ENCODE measurements around the gene SIRT3. TPM values are rescaled to one million over a fixed set of nuclear protein-coding genes. Genes with fewer than 3 reads are reported as not detected.
"Not testable (repeated sequence)": the region's sequence is repeated elsewhere in the genome, so short reads cannot be mapped to it uniquely, and the experiment has no call there.

Gene SIRT3
- total RNA-seq, 1 donor from 2014 or later, result 39.7 TPM

DNA sequence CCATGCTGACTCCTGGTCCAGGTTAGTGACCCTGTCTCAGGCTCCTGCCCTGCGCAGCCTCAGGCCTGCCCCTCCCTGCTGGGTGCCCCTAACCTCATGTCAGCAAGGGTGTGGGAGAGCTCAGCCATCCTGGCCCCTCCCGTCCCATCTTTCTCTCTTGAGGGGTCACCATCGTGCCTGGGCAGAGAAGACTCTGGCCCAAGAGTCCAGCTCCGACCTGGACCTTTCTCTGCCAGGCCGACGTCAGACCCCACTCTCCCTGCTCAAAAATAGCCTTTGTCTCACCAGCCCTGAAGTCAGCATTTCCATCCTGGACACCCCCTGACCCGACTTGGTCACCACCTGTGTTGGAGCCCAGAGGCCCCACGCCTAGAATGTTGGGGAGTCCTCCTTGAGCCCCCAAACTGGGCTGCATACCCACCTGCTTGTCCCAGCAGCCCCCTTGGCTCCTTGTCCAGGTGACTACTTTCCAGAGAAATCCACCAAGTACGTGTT, 38.4 kb downstream of the SIRT3 start:
- intact Hi-C loops (cut with DNase I), result no loop called here
- no peak for ATAC-seq
- DNase-seq (ENCODE audit: missing footprints), result no peak

DNA sequence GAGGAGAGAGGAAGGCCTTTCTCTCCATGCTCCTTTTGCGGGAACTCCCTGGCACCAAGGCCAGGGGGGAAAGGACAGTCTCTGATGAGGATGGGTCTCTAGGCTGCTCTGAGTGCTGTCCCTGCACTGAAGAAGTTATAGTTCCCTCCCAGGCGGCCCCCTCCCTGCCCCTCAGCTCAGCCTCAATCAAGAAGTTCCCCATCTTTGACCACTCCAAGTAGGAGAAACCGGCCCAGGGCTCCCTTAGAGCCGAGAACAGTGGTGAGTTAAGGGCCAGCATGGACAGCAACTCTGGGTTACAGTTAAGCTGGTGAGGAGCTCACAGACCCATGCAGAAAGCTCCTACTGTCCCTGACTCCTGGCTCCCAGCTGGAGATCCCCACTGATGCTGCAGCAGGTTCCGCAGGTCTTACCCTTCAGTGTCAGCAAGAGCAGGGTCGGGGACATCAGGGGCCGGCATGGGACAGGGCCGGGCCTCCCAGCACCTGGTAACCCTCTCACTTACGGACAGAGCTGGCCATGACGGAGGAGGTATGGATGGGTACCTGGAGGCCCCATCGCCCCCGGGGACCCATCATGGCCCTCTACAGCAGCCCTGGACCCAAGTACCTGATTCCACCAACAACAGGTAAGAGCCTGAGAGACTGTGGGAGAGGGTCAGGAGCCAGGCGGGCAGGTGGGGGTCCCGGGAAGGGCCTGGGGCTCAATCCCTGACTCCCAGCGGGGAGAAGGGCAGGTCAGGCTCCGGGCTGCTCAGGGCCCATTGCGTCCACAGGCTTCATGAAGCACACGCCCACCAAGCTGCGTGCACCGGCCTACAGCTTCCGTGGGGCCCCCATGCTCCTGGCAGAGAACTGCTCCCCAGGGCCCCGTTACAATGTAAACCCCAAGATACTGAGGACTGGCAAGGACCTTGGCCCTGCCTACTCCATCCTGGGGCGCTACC, 39.1 kb downstream of the SIRT3 start:
- ATAC-seq (no peak), DNase-seq (ENCODE audit: missing footprints) (no peak)
- intact Hi-C loops (cut with DNase I), result no loop called here

DNA sequence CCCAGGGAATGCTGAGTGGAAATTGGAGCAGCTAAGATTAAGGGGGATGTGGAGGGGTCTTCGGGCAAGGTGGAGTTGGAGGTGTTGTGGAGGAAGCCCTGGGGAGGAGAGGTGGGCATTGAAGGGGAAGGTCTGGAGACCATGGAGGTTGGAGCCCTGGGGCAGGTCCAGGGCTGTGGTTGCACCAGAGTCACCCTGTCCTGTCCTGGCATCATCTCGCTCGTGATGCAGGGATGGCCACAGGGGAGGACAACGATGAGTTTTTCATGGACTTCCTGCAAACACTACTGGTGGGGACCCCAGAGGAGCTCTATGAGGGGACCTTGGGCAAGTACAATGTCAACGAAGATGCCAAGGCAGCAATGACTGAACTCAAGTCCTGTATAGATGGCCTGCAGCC, 42.7 kb downstream of the SIRT3 start:
- intact Hi-C loops (cut with DNase I); DNase-seq (ENCODE audit: missing footprints); ATAC-seq: not testable (repeated sequence)

DNA sequence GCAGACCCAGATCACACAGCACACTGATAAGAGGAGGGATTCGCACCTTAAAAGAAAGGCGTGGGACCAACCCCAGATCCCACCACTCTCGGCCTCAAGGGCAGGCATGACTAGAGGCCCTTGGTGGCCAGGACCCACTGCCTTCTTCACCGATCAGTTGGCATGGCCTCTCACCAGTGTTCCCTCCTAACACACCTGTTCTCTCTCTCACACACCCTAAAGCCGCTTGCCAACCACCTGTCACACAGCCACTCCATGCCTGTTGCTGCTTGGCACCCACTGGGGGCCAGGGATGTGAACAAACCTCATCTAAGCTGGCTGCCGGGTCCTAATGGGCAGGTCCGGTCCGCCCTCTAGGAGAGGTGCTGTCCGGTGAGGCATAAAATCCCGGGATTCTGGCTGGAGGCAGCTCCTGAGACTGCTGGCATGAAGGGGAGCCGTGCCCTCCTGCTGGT, 43.4 kb downstream of the SIRT3 start, which contains the start of gene SCGB1C1:
SCGB1C1 (plus strand) TSS at position 405 of the 455 bp plus-strand sequence; CDS start at position 427, 22 bp downstream.
- intact Hi-C loops (cut with DNase I); DNase-seq (ENCODE audit: missing footprints); ATAC-seq: not testable (repeated sequence)

DNA sequence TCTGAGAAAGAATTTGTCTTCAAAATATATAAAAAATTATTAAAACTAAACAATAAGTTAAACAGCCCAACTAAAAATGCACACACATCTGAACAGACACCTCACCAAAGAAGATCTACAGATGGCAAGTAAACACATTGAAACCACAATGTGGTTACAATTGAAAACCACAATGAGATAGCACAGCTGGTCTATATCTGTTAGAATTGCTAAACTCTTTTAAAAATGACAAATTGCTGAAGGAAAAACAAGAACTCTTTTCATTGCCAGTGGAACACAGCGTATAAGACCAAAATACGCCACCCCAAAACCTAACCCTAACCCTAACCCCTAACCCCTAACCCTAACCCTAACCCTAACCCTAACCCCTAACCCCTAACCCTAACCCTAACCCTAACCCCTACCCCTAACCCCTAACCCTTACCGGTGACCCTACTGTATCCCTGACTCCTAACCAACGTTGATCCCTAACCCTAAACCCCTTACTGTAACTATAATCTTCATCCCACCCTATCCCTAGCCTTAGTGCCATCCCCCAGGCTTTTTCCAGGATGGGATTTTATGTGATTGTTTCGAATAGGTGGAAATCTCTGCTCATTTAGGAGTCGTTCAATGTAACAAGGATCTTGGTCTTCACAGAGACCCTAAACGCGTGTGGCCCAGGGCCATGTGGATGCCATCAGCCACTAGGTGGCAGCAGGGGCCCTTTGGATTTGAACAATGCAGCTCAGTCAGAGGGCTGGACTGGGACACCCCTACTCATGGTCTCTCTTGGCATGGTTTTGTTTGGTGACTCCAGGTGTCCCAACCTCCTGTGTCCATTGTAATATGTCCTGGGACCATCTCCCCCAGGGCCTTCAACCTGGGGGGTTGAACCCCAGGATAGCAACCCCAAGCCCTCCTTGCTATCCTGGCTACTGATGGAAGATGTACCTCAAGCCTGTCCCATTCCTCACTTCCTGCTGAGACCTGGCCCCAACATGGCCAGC, 44.4 kb downstream of the SIRT3 start:
- intact Hi-C loops (cut with DNase I); DNase-seq (ENCODE audit: missing footprints): not testable (repeated sequence)
- peak; percentile 49 for ATAC-seq

DNA sequence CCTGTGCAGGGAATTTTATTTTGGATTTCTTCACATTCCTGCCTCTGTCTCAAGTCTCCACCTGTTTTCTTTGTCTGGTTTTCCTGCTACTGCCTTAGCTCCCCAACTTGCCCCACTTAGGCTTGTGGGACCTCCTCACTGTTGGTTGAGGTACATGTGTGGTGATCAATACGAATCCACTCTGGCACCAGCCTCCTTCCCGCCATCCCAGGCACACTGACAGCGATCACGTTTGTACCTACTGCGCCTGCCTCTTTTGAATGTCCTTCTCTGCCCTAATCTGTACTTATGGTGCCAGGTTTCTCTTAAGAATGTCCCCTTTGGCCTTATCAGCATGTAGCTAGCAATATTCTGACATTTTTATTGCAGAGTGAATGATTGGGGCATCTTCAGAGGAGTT, 45.6 kb downstream of the SIRT3 start:
- DNase-seq (ENCODE audit: missing footprints); ATAC-seq; intact Hi-C loops (cut with DNase I): not testable (repeated sequence)

DNA sequence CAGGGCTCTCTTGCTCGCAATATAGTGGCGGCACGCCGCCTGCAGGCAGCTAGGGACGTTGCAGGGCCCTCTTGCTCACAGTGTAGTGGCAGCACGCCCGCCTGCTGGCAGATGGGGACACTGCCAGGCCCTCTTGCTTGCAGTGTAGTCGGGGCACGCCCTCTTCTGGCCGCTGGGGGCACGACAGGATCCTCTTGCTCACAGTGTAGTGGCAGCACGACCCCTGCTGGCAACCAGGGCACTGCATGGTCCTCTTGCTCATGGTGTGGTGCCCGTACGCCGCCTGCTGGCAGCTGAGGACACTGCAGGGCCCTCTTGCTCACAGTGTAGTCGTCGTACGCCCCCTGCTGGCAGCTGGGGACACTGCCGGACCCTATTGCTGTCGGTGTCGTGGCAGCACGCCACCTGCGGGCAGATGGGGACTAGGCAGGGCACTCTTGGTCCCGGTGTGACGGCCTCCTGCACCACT, 46.3 kb downstream of the SIRT3 start:
- peak; percentile 53 for ATAC-seq
- peak; percentile 48 for DNase-seq (ENCODE audit: missing footprints)
- intact Hi-C loops (cut with DNase I), result not testable (repeated sequence)

DNA sequence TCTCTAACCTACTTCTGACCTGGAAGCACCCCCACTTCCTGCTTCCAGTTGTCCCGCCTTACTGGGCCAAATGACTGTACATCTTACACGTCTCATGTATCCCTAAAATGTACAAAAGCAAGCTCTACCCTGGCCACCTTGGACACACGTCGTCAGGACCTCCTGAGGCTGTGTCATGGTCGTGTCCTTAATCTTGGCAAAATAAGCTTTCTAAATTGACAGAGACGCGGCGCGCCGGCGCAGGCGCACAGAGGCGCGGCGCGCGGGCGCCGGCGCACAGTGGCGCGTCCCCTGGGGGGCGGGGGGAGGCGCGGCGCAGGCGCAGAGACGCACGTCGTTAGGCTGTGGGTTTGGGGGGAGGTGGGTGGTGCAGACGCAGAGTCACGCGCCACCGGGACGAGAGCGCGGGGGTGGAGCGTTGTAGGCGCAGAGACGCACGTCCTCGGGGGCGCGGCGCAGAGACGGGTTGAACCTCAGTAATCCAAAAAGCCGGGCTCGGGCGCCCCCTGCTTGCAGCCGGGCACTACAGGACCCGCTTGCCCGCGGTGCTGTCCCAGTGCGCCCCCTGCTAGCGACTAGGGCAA, 46.9 kb downstream of the SIRT3 start:
- intact Hi-C loops (cut with DNase I), result not testable (repeated sequence)
- ATAC-seq, result peak; percentile 68
- peak; percentile 61 for DNase-seq (ENCODE audit: missing footprints)

DNA sequence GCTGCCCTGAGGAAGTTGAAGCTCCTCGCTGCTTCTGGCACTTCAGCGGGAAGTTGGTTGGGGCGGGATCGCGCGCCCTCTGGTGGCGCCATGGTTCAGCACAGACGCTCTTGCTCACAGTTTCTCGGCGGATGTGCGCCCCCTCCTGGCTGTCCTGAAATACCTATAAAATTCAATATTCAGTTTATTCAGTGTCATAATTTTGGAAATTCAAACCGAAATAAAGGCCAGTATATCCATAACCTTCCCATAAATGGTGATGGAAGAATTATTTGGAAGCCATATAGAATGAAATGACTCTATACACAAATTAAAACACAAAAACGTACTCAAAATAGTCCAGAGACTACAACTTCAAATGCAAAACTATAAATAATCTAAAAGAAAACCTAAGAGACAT, 55.9 kb downstream of the SIRT3 start:
- DNase-seq (ENCODE audit: missing footprints); ATAC-seq; intact Hi-C loops (cut with DNase I): not testable (repeated sequence)

Other genes starting within 250 kb of the SIRT3 start
- gene SCGB1C1, start 43.3 kb downstream of the SIRT3 start, total RNA-seq, result not detected
- gene BET1L, start 28.9 kb downstream of the SIRT3 start, total RNA-seq, result 19.4 TPM
- 52.3 TPM for gene RIC8A, start 28.6 kb downstream of the SIRT3 start, total RNA-seq
- gene PSMD13, start 634 bp upstream of the SIRT3 start, total RNA-seq, result 91.7 TPM
- gene NLRP6, start 42.1 kb upstream of the SIRT3 start, total RNA-seq, result 0.14 TPM
- 10.0 TPM for gene PGGHG, start 52.8 kb upstream of the SIRT3 start, total RNA-seq
- gene IFITM5, start 63.2 kb upstream of the SIRT3 start, total RNA-seq, result not detected
- gene IFITM2, start 71.5 kb upstream of the SIRT3 start, total RNA-seq, result 253 TPM
- gene IFITM1, start 77.7 kb upstream of the SIRT3 start, total RNA-seq, result 125 TPM
- 401 TPM for gene IFITM3, start 84.5 kb upstream of the SIRT3 start, total RNA-seq
- gene B4GALNT4, start 133.2 kb upstream of the SIRT3 start, total RNA-seq, result 0.54 TPM
- gene PKP3, start 157.9 kb upstream of the SIRT3 start, total RNA-seq, result 0.32 TPM
- 50.0 TPM for gene SIGIRR, start 178.7 kb upstream of the SIRT3 start, total RNA-seq
- 0.41 TPM for gene ANO9, start 205.7 kb upstream of the SIRT3 start, total RNA-seq
- gene PTDSS2, start 213.9 kb upstream of the SIRT3 start, total RNA-seq, result 27.8 TPM